Lower leg skin (tissue), 3 donors: Measurements from ENCODE around the gene SP9.

Experiments used
- POLR2A ChIP-seq, 2 donors: fragments of 450-650 bp; IDR thresholded peaks; one replicate each; pipeline ENCODE4 v1.6.1; 2016 to 2017; ENCODE audit warnings: antibody characterized with exemption in 2 of 2, mild to moderate bottlenecking in 1 of 2, moderate library complexity in 1 of 2
- TF ChIP-seq, protein P1 (sequence below), 3 donors: fragments of 450-650 bp; IDR thresholded peaks; one replicate each; pipeline ENCODE4 v1.5.1; 2016; ENCODE audit warnings: antibody characterized with exemption in 3 of 3, mild to moderate bottlenecking in 3 of 3, moderate library complexity in 2 of 3

DNA sequence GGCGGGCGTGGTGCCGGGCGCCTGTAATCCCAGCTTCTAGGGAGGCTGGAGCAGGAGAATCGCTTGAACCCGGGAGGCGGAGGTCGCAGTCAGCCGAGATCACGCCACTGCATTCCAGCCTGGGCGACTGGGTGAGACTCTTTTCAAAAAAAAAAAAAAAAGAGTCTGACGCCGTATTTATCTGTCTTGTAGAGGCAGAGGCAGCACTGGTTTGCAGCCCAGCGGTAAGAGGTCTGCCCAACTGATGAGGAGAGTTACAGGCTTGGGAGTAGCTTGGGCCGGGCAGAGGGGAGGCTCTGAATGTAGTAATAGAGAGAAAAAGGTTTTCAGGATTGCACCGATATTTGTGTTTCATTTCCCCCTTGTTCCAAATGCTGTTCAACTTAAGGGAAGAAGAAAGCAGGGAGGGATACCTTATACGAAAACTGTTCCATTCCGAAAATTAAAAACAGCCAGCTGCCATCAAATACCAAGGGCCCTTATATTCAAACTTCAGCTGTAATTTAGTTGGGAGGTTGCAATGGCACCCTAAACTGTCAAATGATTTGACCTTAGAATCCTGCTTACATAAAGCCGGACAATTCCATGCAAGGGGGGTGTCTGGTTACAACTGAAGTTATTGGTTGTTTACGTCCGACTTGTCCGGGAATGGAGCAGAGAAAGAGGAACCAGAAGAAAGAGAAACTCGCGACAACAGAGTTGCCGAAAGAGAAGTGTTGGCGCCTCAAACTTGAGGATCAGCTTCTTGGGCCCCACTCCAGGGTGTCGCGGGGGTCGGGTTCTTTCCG, 9.2 kb upstream of the SP9 start:
- TF ChIP-seq, protein P1, sequence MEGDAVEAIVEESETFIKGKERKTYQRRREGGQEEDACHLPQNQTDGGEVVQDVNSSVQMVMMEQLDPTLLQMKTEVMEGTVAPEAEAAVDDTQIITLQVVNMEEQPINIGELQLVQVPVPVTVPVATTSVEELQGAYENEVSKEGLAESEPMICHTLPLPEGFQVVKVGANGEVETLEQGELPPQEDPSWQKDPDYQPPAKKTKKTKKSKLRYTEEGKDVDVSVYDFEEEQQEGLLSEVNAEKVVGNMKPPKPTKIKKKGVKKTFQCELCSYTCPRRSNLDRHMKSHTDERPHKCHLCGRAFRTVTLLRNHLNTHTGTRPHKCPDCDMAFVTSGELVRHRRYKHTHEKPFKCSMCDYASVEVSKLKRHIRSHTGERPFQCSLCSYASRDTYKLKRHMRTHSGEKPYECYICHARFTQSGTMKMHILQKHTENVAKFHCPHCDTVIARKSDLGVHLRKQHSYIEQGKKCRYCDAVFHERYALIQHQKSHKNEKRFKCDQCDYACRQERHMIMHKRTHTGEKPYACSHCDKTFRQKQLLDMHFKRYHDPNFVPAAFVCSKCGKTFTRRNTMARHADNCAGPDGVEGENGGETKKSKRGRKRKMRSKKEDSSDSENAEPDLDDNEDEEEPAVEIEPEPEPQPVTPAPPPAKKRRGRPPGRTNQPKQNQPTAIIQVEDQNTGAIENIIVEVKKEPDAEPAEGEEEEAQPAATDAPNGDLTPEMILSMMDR (IDR thresholded peaks at IDR 0.05) = no peak
- TF ChIP-seq POLR2A (IDR thresholded peaks at IDR 0.05) = no peak
